NCI-H446 (cell line): ENCODE results near the gene EEFSEC.

Source experiments
- DNase-seq, 2 experiments: peaks; one replicate each; lab custom pipeline; 2025; lab: John Stamatoyannopoulos, UW

Gene EEFSEC

GRCh38 chr3:128426128-128426921 is 273.0 kb downstream of the EEFSEC start:
- DNase-seq = no peak

GRCh38 chr3:128427175-128427857 is 274.0 kb downstream of the EEFSEC start:
- no peak for DNase-seq

GRCh38 chr3:128427872-128428822 is 274.9 kb downstream of the EEFSEC start:
- no peak for DNase-seq

GRCh38 chr3:128429275-128429674 is 276.0 kb downstream of the EEFSEC start:
- no peak for DNase-seq

- DNase-seq = no peak
Observed at GRCh38 chr3:128429751-128430150, 276.5 kb downstream of the EEFSEC start.

- no peak for DNase-seq
Observed at GRCh38 chr3:128430301-128430700, 277.0 kb downstream of the EEFSEC start.

GRCh38 chr3:128430731-128431130 is 277.4 kb downstream of the EEFSEC start:
- DNase-seq = no peak

- no peak for DNase-seq
Observed at GRCh38 chr3:128431803-128432300, 278.6 kb downstream of the EEFSEC start.

GRCh38 chr3:128432301-128432970 is 279.2 kb downstream of the EEFSEC start:
- no peak for DNase-seq

- DNase-seq = no peak
Observed at GRCh38 chr3:128432971-128433836, 279.9 kb downstream of the EEFSEC start.

- no peak for DNase-seq
Observed at GRCh38 chr3:128433837-128434165, 280.5 kb downstream of the EEFSEC start.

GRCh38 chr3:128434524-128434923 is 281.2 kb downstream of the EEFSEC start:
- no peak for DNase-seq

- DNase-seq = no peak
Observed at GRCh38 chr3:128435058-128435457, 281.8 kb downstream of the EEFSEC start.

- DNase-seq = no peak
Observed at GRCh38 chr3:128435561-128435960, 282.3 kb downstream of the EEFSEC start.

- DNase-seq = no peak
Observed at GRCh38 chr3:128436214-128436613, 282.9 kb downstream of the EEFSEC start.

GRCh38 chr3:128438488-128439072 is 285.3 kb downstream of the EEFSEC start:
- no peak for DNase-seq

- no peak for DNase-seq
Observed at GRCh38 chr3:128439226-128439625, 285.9 kb downstream of the EEFSEC start.

GRCh38 chr3:128442070-128442469 is 288.8 kb downstream of the EEFSEC start:
- DNase-seq = no peak

- DNase-seq = no peak
Observed at GRCh38 chr3:128442949-128443348, 289.7 kb downstream of the EEFSEC start.

GRCh38 chr3:128443771-128444170 is 290.5 kb downstream of the EEFSEC start:
- DNase-seq = no peak
